ENCODE measurements around the gene CYB561D2. TPM values are rescaled to one million over a fixed set of nuclear protein-coding genes. Genes with fewer than 3 reads are reported as not detected.

The CYB561D2 gene
- total and polyA plus RNA-seq, 2 experiments from 2014 or later = 28.3 to 37.7 TPM

DNA sequence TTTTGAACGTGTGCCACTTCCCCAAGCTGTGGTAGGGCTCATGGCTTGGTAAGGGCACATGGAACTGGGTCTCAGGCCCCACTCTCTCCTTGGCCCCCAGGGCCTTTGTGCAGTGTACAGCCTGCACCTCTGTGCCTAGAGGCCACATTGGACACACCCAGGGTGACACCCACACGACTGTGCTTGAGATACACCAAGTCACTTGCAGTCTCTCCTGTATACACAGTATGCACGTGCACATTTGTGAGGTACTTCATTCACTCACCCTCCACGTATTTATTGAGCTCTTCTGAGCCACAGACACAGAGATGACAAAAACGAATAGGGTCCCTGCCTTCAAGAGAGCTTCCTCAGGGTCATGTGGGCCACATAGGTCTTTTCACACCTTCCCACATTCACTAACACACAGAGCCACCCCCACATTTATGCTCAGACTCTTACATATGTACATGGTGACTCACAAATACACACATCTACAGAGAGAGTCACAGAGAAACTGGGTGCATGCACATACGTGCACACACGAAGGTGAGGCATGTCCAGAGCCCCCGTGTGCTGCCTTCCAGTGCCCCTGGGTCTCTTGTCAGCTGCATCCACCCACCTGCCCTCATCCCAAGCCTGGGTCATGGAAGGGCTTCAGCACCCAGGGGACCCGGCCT is 18.5 kb downstream of the CYB561D2 start:
- no peak overlapping the region for H3K27ac ChIP-seq
- H3K9me3 ChIP-seq (ENCODE audit: low read depth) = no peaks in the 10 kb centered on the region
- H4K20me1 ChIP-seq (ENCODE audit: insufficient read depth) = no peaks in the 10 kb centered on the region
- no peaks in the 10 kb centered on the region for H3K79me2 ChIP-seq (ENCODE audit: insufficient read depth)
- no peak overlapping the region for H3K4me2 ChIP-seq (ENCODE audit: unreplicated experiment)
- TF ChIP-seq EZH2 (IDR thresholded peaks at IDR 0.05; ENCODE audit: insufficient read depth, poor library complexity, severe bottlenecking) = no peak
- no peak for TF ChIP-seq EZH2phosphoT487 (IDR thresholded peaks at IDR 0.05; ENCODE audit: insufficient read depth, low read depth)
- no peaks in the 10 kb centered on the region for H3K4me1 ChIP-seq (ENCODE audit: insufficient read depth)
- H3K36me3 ChIP-seq (ENCODE audit: low read depth) = no peaks in the 10 kb centered on the region
- H3K27me3 ChIP-seq (replicated peaks; ENCODE audit: insufficient read depth) = 0 out of 2 replicates have a peak, but pooled peaks cover 6% of the 10 kb centered on the region
- H3K9ac ChIP-seq = no peak overlapping the region
- no peaks in the 10 kb centered on the region for H3F3A ChIP-seq (ENCODE audit: insufficient read depth)
- WGBS, 2 experiments (ENCODE audit: low coverage in 1 of 2, low lambda C conversion rate in 2 of 2, missing lambda C conversion rate in 2 of 2) = 52 to 58% methylated on average over 9 of the region's 9 CpGs
- in situ Hi-C loops (cut with MboI) = no loop called here
- no peak for DNase-seq
- no peaks in the 10 kb centered on the region for H3K9me2 ChIP-seq (ENCODE audit: insufficient read depth)
- no peak overlapping the region for H2AFZ ChIP-seq
- no peak overlapping the region for H3K4me3 ChIP-seq

DNA sequence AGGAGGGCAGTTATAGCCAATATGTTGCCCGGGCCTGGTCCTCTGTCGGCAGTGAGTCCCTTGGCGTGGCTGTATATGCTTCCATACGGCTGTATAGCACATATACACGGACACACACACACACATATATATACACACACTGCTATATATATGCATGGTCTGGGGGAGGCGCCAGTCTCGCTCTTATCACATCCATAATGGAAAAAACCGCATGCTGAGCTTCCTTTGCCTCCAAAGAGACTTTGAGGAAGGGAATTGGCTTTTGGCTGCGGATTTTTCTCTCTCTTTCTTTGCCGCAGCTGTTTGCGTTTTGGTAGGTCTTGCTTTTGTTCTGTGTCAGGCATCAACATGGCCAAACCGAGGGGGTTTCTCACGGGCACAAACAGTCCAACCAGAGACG is 19.9 kb downstream of the CYB561D2 start:
- no peaks in the 10 kb centered on the region for H4K20me1 ChIP-seq (ENCODE audit: insufficient read depth)
- DNase-seq = peak; percentile 42

DNA sequence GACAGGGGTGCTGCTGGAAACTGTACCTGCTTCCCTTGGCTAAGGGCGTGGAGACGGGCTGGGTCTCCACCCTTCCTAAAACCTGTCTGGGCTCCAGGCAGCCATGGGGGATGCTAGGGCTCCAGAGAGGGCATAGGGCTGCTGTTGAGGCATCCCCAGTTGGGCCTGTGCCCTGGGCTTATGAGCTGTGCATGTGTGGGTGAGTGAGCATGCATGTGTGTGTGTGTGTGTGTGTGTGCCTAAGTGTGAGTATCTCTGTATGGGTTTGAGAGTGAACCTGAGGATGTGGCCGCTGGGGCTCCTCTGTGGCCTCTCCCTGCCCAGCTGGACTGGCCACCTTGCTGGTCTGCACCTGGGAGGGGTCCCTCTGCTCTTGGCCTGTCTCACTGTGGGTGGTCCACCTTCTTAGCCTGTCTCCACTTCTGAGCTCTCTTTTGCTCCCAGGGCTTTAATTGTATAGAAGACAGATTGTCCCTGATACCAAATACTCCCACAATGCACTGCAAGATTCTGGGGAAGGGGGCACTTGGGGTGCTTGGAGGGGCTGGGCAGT is 20.5 kb downstream of the CYB561D2 start:
- Histone ChIP-seq H3K4me3 (no peak overlapping the region), H3K27me3 (replicated peaks; ENCODE audit: insufficient read depth) (0 out of 2 replicates have a peak, but pooled peaks cover 6% of the 10 kb centered on the region), H3K4me1 (ENCODE audit: insufficient read depth) (no peaks in the 10 kb centered on the region), H2AFZ (no peak overlapping the region), H4K20me1 (ENCODE audit: insufficient read depth) (no peaks in the 10 kb centered on the region), H3K36me3 (ENCODE audit: low read depth) (no peaks in the 10 kb centered on the region), H3K79me2 (ENCODE audit: insufficient read depth) (no peaks in the 10 kb centered on the region), H3K4me2 (ENCODE audit: unreplicated experiment) (no peak overlapping the region), H3F3A (ENCODE audit: insufficient read depth) (no peaks in the 10 kb centered on the region), H3K9me3 (ENCODE audit: low read depth) (no peaks in the 10 kb centered on the region), H3K27ac (no peak overlapping the region), H3K9me2 (ENCODE audit: insufficient read depth) (no peaks in the 10 kb centered on the region), H3K9ac (no peak overlapping the region)
- 73 to 90% methylated on average over 2 to 3 of the region's 3 CpGs for WGBS, 2 experiments (ENCODE audit: low coverage in 1 of 2, low lambda C conversion rate in 2 of 2, missing lambda C conversion rate in 2 of 2)
- DNase-seq = peak; percentile 58
- TF ChIP-seq EZH2phosphoT487 (IDR thresholded peaks at IDR 0.05; ENCODE audit: insufficient read depth, low read depth) (no peak), EZH2 (IDR thresholded peaks at IDR 0.05; ENCODE audit: insufficient read depth, poor library complexity, severe bottlenecking) (no peak)
- in situ Hi-C loops (cut with MboI) = no loop called here

More for the DNA sequence above, 19.9 kb downstream of the CYB561D2 start:
- H3K4me3 ChIP-seq = no peak overlapping the region
- H3K9me2 ChIP-seq (ENCODE audit: insufficient read depth) = no peaks in the 10 kb centered on the region
- H2AFZ ChIP-seq = no peak overlapping the region
- in situ Hi-C loops (cut with MboI) = no loop called here
- no peak overlapping the region for H3K9ac ChIP-seq
- WGBS, 2 experiments (ENCODE audit: low coverage in 1 of 2, low lambda C conversion rate in 2 of 2, missing lambda C conversion rate in 2 of 2) = 16 to 23% methylated on average over 14 of the region's 14 CpGs
- no peaks in the 10 kb centered on the region for H3F3A ChIP-seq (ENCODE audit: insufficient read depth)
- H3K4me1 ChIP-seq (ENCODE audit: insufficient read depth) = no peaks in the 10 kb centered on the region
- no peaks in the 10 kb centered on the region for H3K9me3 ChIP-seq (ENCODE audit: low read depth)
- no peak overlapping the region for H3K4me2 ChIP-seq (ENCODE audit: unreplicated experiment)
- H3K36me3 ChIP-seq (ENCODE audit: low read depth) = no peaks in the 10 kb centered on the region
- 0 out of 2 replicates have a peak, but pooled peaks cover 6% of the 10 kb centered on the region for H3K27me3 ChIP-seq (replicated peaks; ENCODE audit: insufficient read depth)
- H3K27ac ChIP-seq = no peak overlapping the region
- H3K79me2 ChIP-seq (ENCODE audit: insufficient read depth) = no peaks in the 10 kb centered on the region
- TF ChIP-seq EZH2 (IDR thresholded peaks at IDR 0.05; ENCODE audit: insufficient read depth, poor library complexity, severe bottlenecking) = no peak
- no peak for TF ChIP-seq EZH2phosphoT487 (IDR thresholded peaks at IDR 0.05; ENCODE audit: insufficient read depth, low read depth)

DNA sequence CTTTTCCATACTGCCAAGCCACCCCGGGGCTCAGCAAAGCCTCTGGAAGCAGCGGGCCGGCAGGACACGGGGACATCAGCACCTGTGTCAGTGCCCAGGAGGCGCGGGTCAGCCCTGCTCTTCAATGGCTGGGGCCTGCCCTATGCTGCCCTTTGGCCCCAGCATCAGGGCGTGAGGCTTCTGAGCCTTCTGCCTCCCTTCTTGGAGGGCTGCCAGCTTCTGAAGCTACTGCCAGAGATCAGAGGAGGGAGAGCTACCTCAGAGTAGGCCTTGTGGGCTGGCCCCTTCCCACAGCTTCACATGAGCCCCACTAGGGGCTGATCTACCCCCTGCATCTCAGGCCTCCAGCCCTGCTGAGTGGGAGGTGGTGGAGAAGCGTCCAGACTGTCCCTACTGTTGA is 21.7 kb downstream of the CYB561D2 start:
- WGBS, 2 experiments (ENCODE audit: low coverage in 1 of 2, low lambda C conversion rate in 2 of 2, missing lambda C conversion rate in 2 of 2) = 63% methylated on average over 8 of the region's 8 CpGs
- no peak overlapping the region for H2AFZ ChIP-seq
- no peaks in the 10 kb centered on the region for H4K20me1 ChIP-seq (ENCODE audit: insufficient read depth)
- H3K4me3 ChIP-seq = no peak overlapping the region
- H3K27me3 ChIP-seq (replicated peaks; ENCODE audit: insufficient read depth) = 0 out of 2 replicates have a peak, but pooled peaks cover 6% of the 10 kb centered on the region
- no peaks in the 10 kb centered on the region for H3K79me2 ChIP-seq (ENCODE audit: insufficient read depth)
- in situ Hi-C loops (cut with MboI) = no loop called here
- TF ChIP-seq EZH2phosphoT487 (IDR thresholded peaks at IDR 0.05; ENCODE audit: insufficient read depth, low read depth) (no peak), EZH2 (IDR thresholded peaks at IDR 0.05; ENCODE audit: insufficient read depth, poor library complexity, severe bottlenecking) (no peak)
- no peak for DNase-seq
- H3K4me2 ChIP-seq (ENCODE audit: unreplicated experiment) = no peak overlapping the region
- no peaks in the 10 kb centered on the region for H3K4me1 ChIP-seq (ENCODE audit: insufficient read depth)
- H3F3A ChIP-seq (ENCODE audit: insufficient read depth) = no peaks in the 10 kb centered on the region
- H3K9ac ChIP-seq = no peak overlapping the region
- H3K27ac ChIP-seq = no peak overlapping the region
- H3K36me3 ChIP-seq (ENCODE audit: low read depth) = no peaks in the 10 kb centered on the region
- no peaks in the 10 kb centered on the region for H3K9me2 ChIP-seq (ENCODE audit: insufficient read depth)
- no peaks in the 10 kb centered on the region for H3K9me3 ChIP-seq (ENCODE audit: low read depth)
